GM12891 (cell line): Measurements from ENCODE around the gene ZNF536.
"Not testable (repeated sequence)": the region's sequence is repeated elsewhere in the genome, so short reads cannot be mapped to it uniquely, and the experiment has no call there.

ENCODE experiments used
- DNase-seq: peaks from one replicate; pipeline ENCODE4 v3.0.0; 2011; ENCODE audit warnings: low spot score; ENCODE audit not compliant: insufficient read length
- FAIRE-seq: peaks from 2 replicates; lab custom pipeline; 2011; peaks lifted over from hg19 to GRCh38; lab: Jason Lieb, UNC
- PAX5 ChIP-seq: IDR thresholded peaks from 2 replicates; pipeline ENCODE4 v1.6.1; 2011; ENCODE audit warnings: low read length, moderate library complexity, mild to moderate bottlenecking; ENCODE audit not compliant: insufficient read depth, severe bottlenecking
- POLR2A ChIP-seq: IDR thresholded peaks from 2 replicates; pipeline ENCODE4 v1.6.1; 2011; ENCODE audit warnings: low read depth, low read length, control low read depth
- POLR2AphosphoS5 ChIP-seq: IDR thresholded peaks from 2 replicates; pipeline ENCODE4 v1.6.1; 2011; ENCODE audit warnings: low read depth, low read length, control low read depth
- POU2F2 ChIP-seq: IDR thresholded peaks from 2 replicates; pipeline ENCODE4 v1.6.1; 2011; ENCODE audit warnings: low read depth, mild to moderate bottlenecking, control low read depth, low read length, moderate library complexity
- SPI1 ChIP-seq: IDR thresholded peaks from 2 replicates; pipeline ENCODE4 v1.6.1; 2011; ENCODE audit warnings: low read depth, low read length, control low read depth
- TAF1 ChIP-seq: IDR thresholded peaks from 2 replicates; pipeline ENCODE4 v1.6.1; 2011; ENCODE audit warnings: low read depth, low read length, control low read depth

ZNF536 gene

DNA sequence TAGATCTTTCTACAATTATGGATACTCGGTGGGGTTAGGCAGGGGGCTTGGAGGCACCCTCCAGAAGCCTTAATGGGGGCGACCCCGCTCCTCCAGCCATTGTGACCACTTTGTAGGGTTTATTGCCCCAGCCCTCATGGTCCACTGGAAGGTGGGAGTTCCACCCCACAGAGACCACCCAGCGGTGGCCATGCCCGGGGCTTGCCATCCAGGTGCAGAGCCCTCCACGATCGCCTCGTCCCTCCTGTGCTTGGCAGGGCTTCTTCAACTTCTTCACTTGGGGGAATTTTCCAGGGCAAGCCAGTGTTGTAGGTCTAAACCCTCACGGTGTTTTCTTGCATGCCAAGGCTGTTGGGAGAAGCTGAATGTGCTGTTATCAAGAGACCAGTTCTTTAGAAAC lies 16.1 kb downstream of the ZNF536 start:
- DNase-seq: no peak
- no peak for TF ChIP-seq SPI1
- no peak for TF ChIP-seq TAF1
- TF ChIP-seq PAX5: no peak
- no peak for TF ChIP-seq POU2F2
- no peak for TF ChIP-seq POLR2AphosphoS5
- TF ChIP-seq POLR2A: no peak
- FAIRE-seq: no peak

- FAIRE-seq: no peak
- TF ChIP-seq TAF1: no peak
- no peak for TF ChIP-seq POLR2AphosphoS5
- TF ChIP-seq SPI1: no peak
- TF ChIP-seq PAX5: no peak
- no peak for TF ChIP-seq POU2F2
- TF ChIP-seq POLR2A: no peak
- no peak for DNase-seq
Measured at GRCh38 chr19:30388819-30389218, 16.6 kb downstream of the ZNF536 start.

- TF ChIP-seq SPI1 (no peak), PAX5 (no peak), POLR2AphosphoS5 (no peak), TAF1 (no peak), POLR2A (no peak)
- FAIRE-seq: no peak
- DNase-seq: no peak
Measured at GRCh38 chr19:30390356-30390988, 18.3 kb downstream of the ZNF536 start.

DNA sequence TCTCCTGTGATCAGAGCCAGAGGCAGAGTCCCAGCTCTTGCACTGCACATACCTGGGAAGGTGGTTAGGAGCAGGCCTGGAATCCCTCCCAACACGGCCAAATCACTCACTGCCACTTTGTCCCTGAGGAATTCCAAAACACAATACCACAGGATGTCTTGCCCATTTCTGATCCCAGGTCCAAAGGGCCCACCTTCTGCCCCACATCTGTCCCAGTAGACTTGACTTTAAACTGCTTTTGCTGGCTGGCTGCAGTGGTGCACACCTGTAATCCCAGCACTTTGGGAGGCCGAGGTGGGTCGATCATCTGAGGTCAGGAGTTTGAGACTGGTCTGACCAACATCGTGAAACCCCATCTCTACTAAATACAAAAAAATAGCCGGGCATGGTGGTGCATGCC lies 18.9 kb downstream of the ZNF536 start:
- no peak for TF ChIP-seq POLR2A
- no peak for FAIRE-seq
- DNase-seq: no peak

- TF ChIP-seq POLR2A (no peak), POLR2AphosphoS5 (no peak), POU2F2 (no peak), PAX5 (no peak), SPI1 (no peak), TAF1 (no peak)
- DNase-seq: no peak
- FAIRE-seq: no peak
Measured at GRCh38 chr19:30391554-30392551, 19.7 kb downstream of the ZNF536 start.

DNA sequence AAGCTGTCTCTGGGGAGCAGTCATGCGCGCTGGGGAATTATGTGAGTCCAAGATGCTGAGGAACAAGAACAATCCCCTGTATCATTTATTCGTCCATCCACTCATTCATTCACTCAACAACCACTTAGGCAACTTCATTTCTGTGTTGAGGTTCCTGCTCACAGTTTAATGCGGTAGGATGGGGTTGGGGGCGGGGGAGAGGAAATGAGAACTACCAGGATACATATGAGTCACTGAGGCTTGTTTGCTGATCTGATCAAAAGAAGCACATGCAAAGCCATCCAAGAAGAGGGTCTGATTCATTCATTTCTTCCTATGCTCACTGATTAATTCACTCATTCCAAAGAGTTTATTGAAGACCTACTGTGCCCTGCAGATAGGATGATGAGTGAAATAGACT lies 20.9 kb downstream of the ZNF536 start:
- TF ChIP-seq POLR2A (no peak), POLR2AphosphoS5 (no peak), TAF1 (no peak), PAX5 (no peak), SPI1 (no peak; the same call in 1 of the 2 replicates), POU2F2 (no peak)
- DNase-seq: no peak
- no peak for FAIRE-seq

DNA sequence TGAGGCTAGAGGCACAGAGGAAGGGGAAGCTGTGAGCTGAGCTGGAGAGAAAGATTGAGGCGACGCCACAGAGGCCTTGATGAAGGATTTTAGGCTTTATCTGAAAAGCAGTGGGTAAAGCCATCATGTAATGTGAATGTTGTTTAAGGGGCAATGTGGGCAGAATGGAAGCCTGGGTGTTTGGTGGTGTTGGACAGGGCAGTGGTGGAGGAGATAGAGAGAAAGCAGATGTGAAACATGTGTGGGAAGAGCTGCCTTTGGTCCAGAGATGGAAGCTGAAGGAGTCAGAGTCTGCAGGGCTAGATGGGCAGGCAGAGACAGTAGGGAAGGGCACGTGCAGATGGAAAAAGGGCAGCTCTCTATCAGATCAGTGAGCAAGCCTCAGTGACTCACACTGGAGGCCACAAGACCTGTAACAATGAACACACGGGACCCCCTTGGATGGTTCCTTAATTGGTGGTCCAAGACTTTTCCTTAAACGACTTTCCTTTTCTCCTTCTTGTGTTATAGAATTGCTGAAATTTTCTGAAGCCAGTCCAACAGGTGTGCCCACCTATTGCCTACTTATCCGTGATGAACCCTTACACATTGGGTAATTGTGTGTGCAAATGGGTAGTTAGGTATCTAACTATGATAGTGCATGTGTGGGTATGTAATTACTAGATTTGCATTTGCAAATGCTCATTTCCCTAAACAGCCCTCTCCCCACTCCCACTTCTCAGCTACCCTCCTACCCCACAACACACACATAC lies 21.7 kb downstream of the ZNF536 start:
- FAIRE-seq: no peak

GRCh38 chr19:30394481-30395151 lies 22.4 kb downstream of the ZNF536 start:
- TF ChIP-seq POU2F2 (no peak), PAX5 (no peak), POLR2AphosphoS5 (no peak), TAF1 (no peak), POLR2A (no peak), SPI1 (no peak)
- FAIRE-seq: no peak
- no peak for DNase-seq

More for the DNA sequence above, 21.7 kb downstream of the ZNF536 start:
- no peak for DNase-seq
- TF ChIP-seq TAF1 (no peak), POLR2AphosphoS5 (no peak), PAX5 (no peak), POLR2A (no peak), POU2F2 (no peak), SPI1 (no peak)

DNA sequence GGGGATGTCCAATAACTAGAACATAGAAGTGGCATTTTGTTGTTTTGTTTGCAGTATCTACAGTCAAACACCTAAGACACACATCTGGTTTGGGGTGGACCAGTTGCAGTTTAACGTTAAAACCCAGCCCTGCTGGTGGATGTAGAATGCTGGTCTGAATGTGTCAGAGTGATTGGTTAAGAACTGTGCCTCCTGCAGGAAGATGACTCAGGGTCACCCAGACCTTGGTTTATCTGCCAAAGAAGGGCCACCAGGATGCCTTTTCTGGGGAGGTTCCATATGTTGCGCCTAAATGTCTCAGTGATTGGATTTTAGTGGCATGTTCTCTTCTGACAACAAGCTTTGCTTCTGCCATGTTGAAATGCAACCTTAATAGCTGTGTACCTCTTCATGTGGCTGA lies 23.1 kb downstream of the ZNF536 start:
- FAIRE-seq (no peak), DNase-seq (no peak)

DNA sequence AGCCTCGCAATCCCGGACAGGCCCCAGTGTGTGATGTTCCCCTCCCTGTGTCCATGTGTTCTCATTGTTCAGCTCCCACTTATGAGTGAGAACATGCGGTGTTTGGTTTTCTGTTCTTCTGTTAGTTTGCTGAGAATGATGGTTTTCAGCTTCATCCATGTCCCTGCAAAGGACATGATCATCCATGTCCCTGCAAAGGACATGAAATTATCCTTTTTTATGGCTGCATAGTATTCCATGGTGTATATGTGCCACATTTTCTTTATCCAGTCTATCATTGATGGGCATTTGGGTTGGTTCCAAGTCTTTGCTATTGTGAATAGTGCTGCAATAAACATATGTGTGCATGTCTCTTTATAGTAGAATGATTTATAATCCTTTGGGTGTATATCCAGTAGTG lies 26.4 kb downstream of the ZNF536 start:
- DNase-seq, FAIRE-seq: not testable (repeated sequence)

More for the DNA sequence above, 23.1 kb downstream of the ZNF536 start:
- TF ChIP-seq PAX5 (no peak), POLR2AphosphoS5 (no peak), SPI1 (no peak), TAF1 (no peak), POU2F2 (no peak), POLR2A (no peak)
